22Rv1 (cell line): ENCODE data around the gene MAP7D3.

Experiments
- ZFX ChIP-seq: fragments of 450-650 bp; IDR thresholded peaks from 2 replicates; pipeline ENCODE4 v1.6.1; 2017; ENCODE audit warnings: antibody characterized with exemption, borderline replicate concordance
- TF ChIP-seq, protein P1 (sequence below): fragments of 450-650 bp; IDR thresholded peaks from 2 replicates; pipeline ENCODE4 v1.5.1; 2017; ENCODE audit warnings: mild to moderate bottlenecking

DNA sequence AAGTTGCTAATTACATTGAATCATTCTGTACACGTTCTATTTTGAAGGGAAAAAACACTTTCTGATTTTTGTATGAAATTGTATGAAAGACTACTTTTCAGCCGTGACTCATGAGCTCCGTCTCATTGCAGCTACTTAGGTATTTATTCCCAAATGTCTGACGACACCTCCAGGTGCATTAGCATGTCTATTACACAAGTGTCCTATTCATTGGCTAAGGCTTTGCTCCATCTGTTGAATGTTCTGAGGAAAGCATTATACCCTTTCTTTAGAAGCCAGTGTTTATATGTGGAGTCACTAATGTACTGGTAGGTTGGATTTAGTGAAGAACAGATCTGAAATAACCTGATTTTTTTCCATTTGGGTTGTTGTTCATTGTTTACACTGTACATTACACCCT lies 51.8 kb downstream of the MAP7D3 start:
- TF ChIP-seq, protein P1, sequence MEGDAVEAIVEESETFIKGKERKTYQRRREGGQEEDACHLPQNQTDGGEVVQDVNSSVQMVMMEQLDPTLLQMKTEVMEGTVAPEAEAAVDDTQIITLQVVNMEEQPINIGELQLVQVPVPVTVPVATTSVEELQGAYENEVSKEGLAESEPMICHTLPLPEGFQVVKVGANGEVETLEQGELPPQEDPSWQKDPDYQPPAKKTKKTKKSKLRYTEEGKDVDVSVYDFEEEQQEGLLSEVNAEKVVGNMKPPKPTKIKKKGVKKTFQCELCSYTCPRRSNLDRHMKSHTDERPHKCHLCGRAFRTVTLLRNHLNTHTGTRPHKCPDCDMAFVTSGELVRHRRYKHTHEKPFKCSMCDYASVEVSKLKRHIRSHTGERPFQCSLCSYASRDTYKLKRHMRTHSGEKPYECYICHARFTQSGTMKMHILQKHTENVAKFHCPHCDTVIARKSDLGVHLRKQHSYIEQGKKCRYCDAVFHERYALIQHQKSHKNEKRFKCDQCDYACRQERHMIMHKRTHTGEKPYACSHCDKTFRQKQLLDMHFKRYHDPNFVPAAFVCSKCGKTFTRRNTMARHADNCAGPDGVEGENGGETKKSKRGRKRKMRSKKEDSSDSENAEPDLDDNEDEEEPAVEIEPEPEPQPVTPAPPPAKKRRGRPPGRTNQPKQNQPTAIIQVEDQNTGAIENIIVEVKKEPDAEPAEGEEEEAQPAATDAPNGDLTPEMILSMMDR, result no peak
- no peak for TF ChIP-seq ZFX
